ENCODE measurements around the gene EIF2B2.

DNA sequence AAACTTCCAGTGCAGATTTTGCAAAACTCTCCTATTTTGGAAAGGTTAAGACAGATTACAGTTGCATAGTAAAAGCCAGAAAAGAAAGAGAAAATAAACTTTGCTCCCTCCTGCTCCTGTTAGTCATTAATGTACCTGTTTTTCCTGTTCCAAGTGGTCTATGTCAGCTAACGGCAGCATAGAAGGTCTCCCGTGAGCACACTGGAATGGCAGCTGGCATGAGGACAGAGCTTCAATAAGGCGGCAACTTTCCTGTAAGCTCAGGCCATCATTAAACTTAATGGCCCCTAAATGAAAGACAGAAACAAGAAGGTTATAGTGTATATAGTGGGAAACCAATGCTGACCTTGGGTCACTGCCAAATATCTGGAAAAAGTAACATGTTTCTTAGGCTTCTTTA is 16.0 kb downstream of the EIF2B2 start:
- TF ChIP-seq, protein P1, sequence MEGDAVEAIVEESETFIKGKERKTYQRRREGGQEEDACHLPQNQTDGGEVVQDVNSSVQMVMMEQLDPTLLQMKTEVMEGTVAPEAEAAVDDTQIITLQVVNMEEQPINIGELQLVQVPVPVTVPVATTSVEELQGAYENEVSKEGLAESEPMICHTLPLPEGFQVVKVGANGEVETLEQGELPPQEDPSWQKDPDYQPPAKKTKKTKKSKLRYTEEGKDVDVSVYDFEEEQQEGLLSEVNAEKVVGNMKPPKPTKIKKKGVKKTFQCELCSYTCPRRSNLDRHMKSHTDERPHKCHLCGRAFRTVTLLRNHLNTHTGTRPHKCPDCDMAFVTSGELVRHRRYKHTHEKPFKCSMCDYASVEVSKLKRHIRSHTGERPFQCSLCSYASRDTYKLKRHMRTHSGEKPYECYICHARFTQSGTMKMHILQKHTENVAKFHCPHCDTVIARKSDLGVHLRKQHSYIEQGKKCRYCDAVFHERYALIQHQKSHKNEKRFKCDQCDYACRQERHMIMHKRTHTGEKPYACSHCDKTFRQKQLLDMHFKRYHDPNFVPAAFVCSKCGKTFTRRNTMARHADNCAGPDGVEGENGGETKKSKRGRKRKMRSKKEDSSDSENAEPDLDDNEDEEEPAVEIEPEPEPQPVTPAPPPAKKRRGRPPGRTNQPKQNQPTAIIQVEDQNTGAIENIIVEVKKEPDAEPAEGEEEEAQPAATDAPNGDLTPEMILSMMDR (IDR thresholded peaks at IDR 0.05), result no peak
- TF ChIP-seq POLR2A (IDR thresholded peaks at IDR 0.05), result no peak

Data from uterus (tissue), 2 donors.